Hepatic stellate cell (primary cell): ENCODE results near the gene MRPL38.
A peak's percentile ranks its signal among the peaks of the same experiment; 100 is the strongest.

Experiments used
- DNase-seq: peaks from one replicate; pipeline ENCODE4 v3.0.0; 2011; ENCODE audit warnings: low spot score

Gene MRPL38

DNA sequence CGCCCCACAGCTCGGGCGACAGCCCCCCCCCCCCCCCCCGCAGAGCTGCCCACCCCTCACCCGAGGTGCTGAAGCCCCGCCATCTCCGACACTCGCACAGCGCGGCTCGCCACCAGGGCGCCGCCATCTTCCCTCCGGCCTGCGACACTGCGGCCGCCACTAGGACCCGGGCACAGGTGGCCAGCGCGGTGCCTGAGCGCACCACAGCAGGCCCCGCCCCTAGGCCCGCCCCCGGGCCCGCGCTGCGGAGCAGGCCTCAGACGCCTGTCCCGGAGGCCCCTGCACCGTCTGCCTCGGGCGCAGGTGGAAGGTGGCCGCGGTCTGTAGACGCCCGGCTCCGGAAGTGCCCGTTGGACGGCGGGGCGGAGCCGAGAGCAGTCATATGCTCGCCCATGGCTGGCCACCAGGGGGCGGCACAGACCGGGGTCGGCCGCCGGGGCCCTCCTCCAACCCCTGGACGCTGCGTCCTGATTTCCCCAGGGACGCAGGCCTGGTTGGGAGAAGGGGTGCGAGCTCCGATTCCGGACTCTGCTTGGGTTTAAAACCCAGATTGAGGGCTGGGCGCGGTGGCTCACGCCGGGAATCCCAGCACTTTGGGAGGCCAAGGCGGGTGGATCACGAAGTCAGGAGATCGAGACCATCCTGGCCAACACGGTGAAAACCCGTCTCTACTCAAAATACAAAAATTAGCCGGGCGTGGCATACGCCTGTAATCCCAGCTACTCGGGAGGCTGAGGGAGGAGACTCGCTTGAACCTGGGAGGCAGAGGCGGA lies at the start of gene MRPL38:
Gene MRPL38 (minus strand): TSS at position 136 of the 773 bp plus-strand sequence. CDS start 9 bp downstream, at position 127.
- peak; percentile 97 for DNase-seq

DNA sequence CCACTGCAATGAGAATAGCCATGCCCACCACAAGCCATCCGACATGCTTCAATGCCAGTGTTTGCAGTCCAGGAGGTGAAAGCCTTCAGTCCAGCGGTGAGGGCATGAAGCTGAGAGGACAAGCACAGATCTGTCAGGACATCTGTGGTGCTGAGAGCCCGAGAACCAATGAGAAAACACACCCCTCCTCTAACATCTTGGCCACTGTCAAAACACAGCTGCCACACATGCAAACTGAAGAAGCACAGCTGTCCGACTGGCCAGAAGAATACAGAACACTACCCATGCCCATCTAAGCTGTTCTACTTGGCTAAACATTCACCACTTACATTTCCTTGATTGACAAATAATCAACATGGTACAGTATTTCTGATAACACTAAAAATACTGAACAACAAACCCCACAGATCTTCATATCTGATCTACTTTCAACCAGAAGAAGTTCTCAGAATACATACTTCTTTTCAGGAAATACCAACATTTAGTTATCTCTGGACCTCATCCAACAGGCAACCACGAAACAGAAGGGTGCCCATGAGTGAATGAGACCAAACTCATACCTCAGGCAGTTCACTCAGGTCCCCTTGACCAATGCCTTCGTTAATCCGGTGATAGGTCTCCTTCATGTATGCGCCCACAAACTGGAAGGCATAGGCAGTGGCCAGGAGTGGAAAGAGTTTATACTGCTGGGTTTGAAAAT lies 46.3 kb upstream of the MRPL38 start:
- no peak for DNase-seq

DNA sequence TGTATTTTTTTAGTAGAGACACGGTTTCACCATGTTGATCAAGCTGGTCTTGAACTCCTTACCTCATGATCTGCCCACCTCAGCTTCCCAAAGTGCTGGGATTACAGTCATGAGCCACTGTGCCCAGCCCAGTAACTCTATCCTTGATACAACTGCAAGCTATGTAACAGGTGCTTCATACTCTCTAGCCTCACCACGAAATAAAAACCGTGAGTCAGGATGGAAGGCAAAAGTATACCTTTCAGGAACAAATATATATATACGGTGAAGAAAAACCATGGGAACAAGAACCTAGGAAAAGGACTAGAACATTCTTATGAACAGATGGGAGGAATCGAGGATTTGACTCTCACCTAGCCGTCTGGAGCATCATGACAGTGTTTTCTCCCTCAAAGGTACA lies 45.7 kb upstream of the MRPL38 start:
- DNase-seq, result no peak

DNA sequence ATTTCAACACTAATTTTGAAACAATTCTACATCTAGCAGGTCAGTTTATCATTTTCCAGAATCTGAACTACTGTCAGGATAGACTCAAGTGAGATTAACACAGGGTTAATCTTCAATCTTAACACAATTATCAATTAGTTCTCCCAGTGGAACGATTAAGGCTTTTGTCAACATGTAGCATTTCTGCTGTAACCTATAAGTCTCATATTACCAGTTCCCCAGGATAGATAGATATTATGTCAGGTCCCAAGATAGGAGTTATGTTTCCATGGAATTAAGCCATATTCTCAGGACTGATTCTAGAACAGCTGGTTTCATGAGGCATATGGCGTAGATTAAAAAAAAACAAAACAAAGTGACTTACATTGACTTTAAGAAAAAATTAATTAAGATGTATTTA lies 40.5 kb upstream of the MRPL38 start:
- no peak for DNase-seq

DNA sequence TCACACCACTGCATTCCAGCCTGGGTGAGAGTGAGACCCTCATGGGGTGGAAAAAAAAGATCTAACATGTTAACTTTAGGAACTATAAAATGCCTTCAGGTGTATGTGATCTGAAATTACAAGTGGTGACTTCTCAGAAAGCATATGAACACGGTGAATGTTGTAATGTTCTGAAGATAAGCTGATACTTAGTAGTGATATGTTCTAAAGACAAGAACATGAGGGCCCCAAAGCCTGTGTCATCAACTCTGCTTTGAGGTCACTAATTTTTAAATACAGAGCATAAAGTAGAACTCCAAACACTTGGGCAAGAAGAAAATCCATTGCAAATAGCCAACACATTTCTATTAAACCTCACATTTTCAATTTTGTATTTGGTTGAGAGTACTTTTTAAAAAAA lies 38.8 kb upstream of the MRPL38 start:
- no peak for DNase-seq

DNA sequence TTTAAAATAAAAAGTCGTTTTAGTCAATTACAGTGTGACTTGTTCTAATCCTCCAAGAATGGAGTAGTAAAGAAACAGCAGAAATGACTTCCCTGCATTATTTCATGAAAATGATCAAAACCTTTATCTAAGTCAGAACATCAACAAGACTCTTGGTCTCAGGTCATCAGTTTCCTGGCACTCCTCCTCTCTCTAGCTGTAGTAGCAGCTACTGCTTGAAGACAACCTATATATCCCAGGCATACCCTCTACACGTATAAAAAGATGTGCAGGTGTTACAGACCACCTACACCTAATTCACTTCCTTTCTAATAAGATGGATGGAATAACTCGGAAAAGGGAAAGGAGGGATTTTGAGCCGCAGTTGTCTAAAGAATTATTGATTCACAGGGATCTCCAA lies 37.8 kb upstream of the MRPL38 start:
- no peak for DNase-seq

DNA sequence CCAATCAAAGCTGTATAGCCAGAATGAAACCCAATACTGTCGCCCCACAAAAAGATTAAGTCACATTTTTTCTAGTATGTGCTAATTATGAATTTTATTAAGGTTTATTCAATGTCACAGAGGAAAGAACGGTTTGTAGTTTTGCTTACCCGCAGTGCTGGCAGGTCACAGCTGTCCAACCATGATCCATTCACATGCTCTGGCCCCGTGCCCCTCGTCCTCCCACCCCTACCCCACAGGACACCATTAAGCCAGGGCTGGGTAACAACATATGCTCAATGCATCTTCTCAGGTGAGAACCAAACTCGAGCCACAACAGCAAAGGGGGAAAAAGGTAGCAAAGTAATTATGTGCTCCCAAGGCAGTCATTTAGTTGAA lies 36.7 kb upstream of the MRPL38 start:
- DNase-seq, result no peak

DNA sequence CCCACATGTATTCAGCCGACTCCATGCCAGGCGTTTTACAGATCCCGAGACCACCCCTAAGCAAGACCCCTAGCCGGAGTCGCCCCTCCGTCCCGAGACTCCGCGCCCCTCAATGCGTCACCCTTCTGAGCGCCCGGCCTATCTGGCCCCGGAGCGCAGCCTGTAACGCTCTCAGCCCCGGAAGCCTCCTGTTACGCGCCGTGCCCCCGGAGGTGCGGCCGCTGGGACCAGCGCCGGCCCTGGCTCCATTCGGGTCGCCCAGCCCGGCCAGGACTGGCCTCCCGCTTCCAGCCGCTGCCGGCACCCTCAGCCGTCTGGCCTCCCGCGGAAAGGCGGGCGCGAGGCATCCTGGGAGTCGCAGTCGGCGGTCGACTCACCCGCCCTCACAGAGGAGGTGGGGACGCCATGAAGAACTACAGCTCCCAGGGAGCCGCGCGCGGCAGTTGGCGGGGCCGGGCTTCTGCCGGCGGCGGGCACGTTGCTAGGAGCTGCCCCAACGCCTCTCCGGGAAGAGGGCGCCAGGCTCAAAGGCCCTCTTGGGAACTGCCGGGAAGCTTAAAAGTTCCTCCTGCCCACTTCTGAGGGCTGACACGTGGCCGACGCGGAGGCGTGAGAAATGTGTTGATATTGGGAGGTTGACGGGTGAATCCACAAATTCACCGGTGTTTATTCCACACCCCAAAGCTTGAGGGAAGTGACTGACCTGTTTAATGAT lies 36.2 kb upstream of the MRPL38 start, which contains the start of gene FBF1:
Gene FBF1 (minus strand): TSS at position 316 of the 715 bp plus-strand sequence. CDS start 2,893 bp downstream, outside the sequence.
- DNase-seq, result peak; percentile 98

DNA sequence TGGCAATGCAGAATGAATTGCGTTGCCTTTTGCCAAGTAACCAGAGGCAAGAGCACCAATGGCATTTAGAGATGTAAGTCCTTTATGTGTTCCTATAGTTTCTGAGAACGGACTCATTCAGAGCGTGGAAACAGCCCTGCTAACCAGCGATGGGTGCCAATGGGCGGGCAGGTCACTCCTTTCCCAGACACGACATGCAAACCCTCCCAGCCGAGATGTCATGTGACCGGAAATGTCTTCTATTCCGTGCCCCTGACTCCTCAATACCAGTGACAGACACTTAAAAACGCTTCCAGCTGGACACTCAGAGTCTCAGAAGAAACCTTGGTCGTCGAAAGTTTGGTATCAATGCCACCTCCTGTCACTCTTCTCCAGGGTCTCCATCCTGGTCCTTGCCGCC lies 33.0 kb upstream of the MRPL38 start:
- no peak for DNase-seq

DNA sequence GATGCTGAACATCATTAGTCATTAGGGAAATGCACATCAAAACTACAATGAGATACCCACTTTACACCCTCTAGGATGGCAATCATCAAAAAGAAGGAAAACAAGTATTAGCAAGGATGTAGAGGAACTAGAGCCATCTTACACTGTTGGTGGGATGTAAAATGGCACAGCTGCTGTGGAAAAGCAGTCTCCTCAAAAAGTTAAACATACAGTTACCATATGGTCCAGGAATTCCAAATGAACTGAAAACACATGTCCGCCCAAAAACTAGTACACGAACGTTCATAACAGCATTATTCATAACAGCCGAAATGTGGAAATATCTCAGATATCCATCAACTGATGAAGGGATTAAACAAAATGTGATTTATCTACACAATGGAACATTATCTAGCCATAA lies 29.1 kb upstream of the MRPL38 start:
- no peak for DNase-seq

DNA sequence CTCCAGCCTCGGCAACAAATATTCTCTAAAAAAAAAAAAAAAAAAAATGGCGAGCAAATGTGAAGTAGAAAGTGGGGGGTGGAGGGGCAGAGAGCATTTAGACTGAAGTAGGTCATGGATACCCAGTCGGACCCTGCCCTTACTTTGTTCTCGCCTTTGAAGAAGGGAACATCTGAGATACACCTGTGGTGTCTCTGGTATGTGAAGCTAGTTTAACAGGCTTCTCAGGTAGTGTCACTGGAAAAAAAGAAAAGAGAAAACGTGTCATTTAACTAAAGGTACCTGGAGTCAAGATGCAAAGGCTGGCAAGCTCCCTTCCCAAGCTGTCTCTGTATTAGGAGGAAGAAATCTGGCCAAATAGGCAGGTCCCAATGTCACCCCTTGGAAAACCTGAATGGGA lies 28.2 kb upstream of the MRPL38 start:
- no peak for DNase-seq

DNA sequence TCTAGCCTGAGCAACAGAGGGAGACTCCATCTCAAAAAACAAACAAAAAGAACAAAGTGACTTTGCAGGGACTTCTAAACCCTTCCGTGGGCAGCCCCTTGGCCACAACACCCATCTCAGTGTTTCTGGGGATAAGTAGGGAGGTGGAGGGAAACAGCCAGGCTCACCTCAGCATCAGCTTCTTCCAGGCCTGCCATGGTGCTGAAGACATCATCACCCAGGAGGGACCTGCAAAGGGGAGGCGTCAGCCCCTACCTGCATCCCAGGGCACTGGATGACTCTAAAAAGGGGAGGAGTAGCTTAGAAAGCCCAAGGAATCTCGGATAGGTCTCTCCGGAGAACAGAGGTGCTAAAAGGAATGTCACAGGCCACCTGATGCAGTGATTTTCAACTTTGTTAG lies 26.4 kb upstream of the MRPL38 start:
- DNase-seq, result no peak

DNA sequence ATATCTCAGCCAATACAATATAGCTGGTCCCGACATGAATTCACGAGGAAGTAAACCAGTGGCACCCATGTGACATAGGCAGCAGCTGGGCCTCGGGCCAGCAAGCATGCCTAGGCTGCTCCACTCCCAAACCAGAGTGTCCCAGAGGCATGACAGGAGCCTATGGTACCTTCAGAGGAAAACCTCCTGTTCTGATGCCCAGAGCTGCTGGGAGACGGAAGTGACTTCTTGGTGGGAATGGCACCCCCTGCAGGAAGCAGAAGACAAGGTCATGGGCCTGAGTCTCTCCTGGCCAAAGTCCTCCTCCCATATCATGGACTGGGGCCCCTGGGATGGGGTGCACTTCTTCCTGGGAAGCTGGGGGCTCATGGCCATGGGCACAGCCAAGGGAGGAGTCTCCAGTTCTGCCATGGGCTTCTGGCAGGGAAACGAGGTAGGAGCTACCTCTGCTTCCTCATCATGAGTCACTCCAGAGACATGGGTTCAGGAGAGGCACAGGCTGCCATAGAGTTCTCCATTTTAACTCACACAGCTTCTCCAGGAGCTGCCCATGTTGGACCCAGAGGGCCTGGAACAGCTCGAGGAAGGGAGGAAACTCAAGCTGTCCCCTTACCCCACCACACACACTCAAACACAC lies 22.7 kb upstream of the MRPL38 start:
- DNase-seq, result peak; percentile 47

DNA sequence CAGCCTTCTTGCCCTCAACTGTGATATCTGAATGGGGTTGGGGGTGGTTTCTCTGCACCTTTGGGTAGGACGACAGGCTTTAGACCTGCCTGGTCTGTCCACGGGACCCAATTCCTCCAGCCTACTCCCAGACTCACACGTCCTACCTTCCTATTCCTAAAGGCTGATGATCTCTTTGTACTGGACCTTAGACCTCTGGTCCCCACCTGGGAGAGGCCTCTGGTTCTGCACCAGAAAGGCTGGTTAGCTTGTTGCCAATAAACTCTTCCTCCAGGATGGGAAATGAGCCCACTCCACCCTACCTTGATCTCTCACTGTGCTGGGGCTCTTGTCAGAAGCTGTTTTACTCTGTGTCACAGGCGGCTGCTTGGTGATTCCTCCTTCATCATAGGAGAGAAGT lies 21.8 kb upstream of the MRPL38 start:
- DNase-seq, result no peak

DNA sequence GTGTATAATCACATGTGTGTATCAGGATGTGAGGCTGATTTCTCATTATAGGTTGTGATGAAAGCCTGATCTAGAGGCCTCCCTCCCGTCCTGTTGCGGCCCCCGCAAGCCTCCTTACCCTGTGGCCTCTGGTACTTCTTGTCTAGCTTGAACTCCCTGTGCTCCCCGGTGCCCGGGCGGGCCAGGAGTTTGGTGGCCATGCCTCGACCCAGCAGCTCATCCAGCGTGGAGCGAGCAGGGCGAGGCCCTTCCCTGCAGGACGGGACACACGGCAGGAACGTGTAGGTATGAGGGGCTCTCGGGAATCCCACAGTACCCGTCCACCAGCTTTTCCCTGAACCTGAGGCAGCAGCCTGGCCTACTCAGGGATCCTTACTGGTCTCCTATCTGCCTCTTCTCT lies 21.2 kb upstream of the MRPL38 start:
- no peak for DNase-seq

DNA sequence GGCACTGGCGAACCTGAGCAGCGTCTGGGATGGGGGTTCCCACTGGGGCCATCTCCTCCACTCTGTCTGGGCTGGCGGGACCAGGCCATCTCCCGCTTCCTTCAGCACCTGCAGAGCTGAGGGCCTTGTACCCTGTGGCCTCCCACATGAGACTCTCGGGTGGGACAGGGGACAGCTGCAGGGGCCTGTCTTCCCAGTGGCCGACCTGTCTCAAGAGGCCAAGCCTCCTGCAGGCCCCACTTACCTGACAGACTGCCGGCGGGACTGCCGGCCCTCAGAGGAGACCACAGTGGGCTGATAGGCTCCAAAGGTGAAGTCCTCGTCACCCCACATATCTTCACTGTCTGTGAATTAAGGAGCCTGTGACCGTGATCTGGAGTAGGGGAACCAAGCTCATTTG lies 20.4 kb upstream of the MRPL38 start:
- no peak for DNase-seq

DNA sequence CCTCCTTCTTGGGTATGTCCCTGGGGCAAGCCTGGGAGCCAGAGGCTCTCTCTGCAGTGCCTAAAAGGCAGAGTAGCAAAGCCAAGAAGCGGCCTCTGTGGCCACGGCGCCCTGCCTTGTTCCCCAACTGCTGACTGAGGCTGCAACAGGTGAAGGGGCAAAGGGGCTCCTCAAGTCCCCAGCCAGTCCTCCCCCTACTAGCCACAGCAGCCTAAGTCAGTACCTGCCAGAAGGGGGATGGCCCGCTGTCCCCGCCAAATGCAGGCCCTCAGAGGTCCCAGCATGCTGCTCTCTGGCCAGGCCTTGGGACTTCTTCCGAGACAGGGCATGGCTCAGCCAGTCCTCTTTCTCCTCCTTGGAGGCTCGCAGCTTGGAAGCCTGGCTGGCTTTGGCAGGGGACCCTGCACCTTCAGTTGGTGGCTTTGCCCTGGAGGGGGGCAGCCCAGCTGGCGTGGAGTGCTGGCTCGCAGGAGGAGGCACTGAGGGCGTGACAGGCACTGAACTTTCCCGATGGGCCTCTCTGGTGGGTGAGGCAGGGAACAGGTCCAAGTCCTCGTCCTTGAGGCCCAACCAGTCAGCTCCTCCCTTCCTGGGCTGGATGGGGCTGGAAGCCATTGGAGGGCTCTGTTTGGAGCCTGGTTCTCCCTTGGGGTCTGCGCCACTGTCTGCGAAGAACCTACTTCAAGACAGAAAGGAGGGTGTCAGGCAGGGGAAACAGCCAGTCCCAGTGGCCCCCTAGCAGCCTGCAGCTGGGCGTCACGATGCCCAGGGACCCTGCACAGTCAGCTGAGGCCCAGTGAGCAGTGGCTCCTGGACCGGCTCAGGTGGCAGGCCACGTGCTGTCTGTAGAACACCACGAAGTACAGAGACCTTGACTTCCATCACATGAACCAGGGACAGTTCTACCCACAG lies 18.5 kb upstream of the MRPL38 start:
- no peak for DNase-seq

DNA sequence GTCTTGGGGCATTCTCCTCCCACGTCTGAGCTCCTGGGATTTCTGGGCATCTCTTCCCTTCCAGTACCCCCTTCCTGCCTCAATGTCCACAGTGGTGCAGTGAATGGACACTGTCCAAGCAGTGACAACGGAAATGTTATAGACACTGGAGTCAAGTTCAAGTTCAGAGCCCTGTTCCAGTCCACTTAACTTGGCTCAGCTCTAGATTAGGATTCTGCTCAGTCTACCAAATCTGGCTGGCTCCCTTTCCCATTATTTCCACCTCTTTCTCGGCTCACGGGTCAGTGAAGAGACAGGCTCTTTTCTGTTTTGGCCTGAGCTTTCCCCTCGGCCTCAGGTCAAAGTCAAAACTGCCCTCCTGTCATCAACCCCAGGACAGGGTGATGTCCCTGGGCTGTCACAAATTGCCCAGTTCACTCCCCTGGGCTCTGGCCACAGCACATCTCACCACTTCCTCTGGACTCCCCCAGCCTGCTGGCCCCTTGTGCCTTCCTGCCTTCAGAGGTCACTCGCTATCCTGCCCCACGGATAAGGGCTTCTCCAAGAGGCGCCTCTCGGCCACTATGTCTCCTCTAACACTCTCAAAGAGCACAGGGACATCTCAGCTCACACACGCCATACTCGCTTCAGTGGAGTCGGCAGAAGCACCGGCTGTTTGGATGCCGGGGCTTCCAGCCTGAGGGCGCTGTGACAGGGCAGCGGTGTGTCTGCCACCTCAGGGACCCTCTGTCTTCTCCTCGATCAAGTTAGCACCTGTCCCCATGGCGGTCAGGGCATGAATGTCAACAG lies 17.7 kb upstream of the MRPL38 start:
- no peak for DNase-seq

DNA sequence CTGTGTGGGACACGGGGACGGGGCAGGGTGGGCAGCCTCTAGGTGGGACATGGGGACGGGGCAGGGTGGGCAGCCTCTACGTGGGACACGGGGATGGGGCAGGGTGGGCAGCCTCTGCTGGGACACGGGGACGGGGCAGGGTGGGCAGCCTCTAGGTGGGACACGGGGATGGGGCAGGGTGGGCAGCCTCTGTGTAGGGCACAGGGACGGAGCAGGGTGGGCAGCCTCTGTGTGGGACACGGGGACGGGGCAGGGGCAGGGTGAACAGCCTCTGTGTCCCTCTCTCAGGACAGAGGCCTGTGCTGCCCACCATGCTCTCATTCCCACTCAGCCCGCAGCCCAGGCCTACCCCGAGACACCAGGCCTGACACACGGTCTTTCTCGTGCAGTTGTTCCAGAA lies 16.9 kb upstream of the MRPL38 start:
- DNase-seq, result no peak

DNA sequence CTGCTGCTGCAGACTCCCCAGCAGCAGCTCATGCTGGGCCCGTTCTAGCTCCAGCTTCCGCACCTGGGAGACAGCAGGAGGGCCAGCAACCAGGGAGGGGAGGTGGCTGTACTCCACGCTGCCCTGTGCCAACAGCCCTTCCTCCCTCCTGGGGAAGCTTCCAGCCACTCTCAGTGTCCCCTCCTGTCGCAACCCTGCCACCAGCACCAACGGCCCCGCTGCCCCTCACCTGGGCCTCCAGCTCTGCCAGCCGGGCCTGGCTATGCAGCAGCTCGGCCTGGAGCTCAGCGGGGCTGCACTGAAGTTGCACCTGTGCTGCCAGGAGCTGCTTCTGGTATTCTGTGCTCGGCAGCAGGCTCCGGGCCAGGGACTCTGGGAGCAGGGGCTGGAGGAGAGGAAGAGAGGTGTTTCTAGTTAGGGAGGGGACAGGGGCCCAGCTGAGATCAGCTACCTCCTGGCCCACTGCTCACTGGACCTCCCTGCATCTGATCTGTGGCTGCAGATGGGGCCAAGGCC lies 15.4 kb upstream of the MRPL38 start:
- no peak for DNase-seq
